HG03135 (cell line): ENCODE results near the gene ZDHHC1.
"Not testable (repeated sequence)": the region's sequence is repeated elsewhere in the genome, so short reads cannot be mapped to it uniquely, and the experiment has no call there.

Experiments
- ATAC-seq: cut with Tn5 transposase; IDR thresholded peaks from one replicate; pipeline ENCODE4 v1.9.1; 2021; ENCODE audit warnings: mild to moderate bottlenecking, moderate library complexity; ENCODE audit not compliant: unreplicated experiment

The ZDHHC1 gene

GRCh38 chr16:67378642-67379041 is 37.6 kb downstream of the ZDHHC1 start:
- no peak for ATAC-seq

- not testable (repeated sequence) for ATAC-seq
Observed at GRCh38 chr16:67376012-67376411, 40.3 kb downstream of the ZDHHC1 start.

GRCh38 chr16:67372664-67373063 is 43.6 kb downstream of the ZDHHC1 start:
- ATAC-seq: no peak

- ATAC-seq: no peak
Observed at GRCh38 chr16:67370661-67371060, 45.6 kb downstream of the ZDHHC1 start.

GRCh38 chr16:67364600-67365235 is 51.6 kb downstream of the ZDHHC1 start:
- ATAC-seq: no peak

- no peak for ATAC-seq
Observed at GRCh38 chr16:67361038-67361437, 55.2 kb downstream of the ZDHHC1 start.

- ATAC-seq: not testable (repeated sequence)
Observed at GRCh38 chr16:67359540-67360269, 56.6 kb downstream of the ZDHHC1 start.

GRCh38 chr16:67357561-67357960 is 58.7 kb downstream of the ZDHHC1 start:
- ATAC-seq: no peak

- ATAC-seq: no peak
Observed at GRCh38 chr16:67356396-67356795, 59.9 kb downstream of the ZDHHC1 start.

- ATAC-seq: not testable (repeated sequence)
Observed at GRCh38 chr16:67352463-67352862, 63.8 kb downstream of the ZDHHC1 start.

GRCh38 chr16:67350324-67350723 is 66.0 kb downstream of the ZDHHC1 start:
- no peak for ATAC-seq

GRCh38 chr16:67349172-67349571 is 67.1 kb downstream of the ZDHHC1 start:
- ATAC-seq: no peak

- ATAC-seq: no peak
Observed at GRCh38 chr16:67346341-67346740, 69.9 kb downstream of the ZDHHC1 start.

- no peak for ATAC-seq
Observed at GRCh38 chr16:67345401-67345800, 70.9 kb downstream of the ZDHHC1 start.
